OCI-LY7 (cell line): Measurements from ENCODE around the gene GSC2. TPM values are rescaled to one million over a fixed set of nuclear protein-coding genes. Genes with fewer than 3 reads are reported as not detected.

Experiments used
- BruUV-seq: library from RNA; stranded (reverse); fragments of 400-500 nt; replicated peaks from 2 replicates; lab custom pipeline; 2021; lab: Mats Ljungman, UMichigan
- CTCF ChIA-PET: fragments of 300-600 bp; sonication (Branson Sonifier 250); formaldehyde crosslinking; loops from one replicate; lab custom pipeline; 2022; ENCODE audit warnings: antibody characterized with exemption; ENCODE audit not compliant: unreplicated experiment; lab: Charles Lee
- POLR2A ChIA-PET: fragments of 300-600 bp; sonication (Branson Sonifier 250); formaldehyde crosslinking; loops from one replicate; lab custom pipeline; 2022; ENCODE audit warnings: antibody characterized with exemption; lab: Charles Lee
- DNase-seq: peaks from one replicate; pipeline ENCODE4 v3.0.0-alpha.2; 2015; ENCODE audit warnings: low spot score
- H2AFZ ChIP-seq: fragments of 200-600 bp; sonication (generic), shearing (Covaris generic); 2 replicates; pipeline ENCODE4 v1.6.1; 2014; ENCODE audit warnings: mild to moderate bottlenecking, antibody characterized with exemption, low read length, moderate library complexity
- H3K27ac ChIP-seq: fragments of 200-600 bp; sonication (generic); 2 replicates; pipeline ENCODE4 v1.5.1; 2014; ENCODE audit warnings: mixed run types, low read depth, mild to moderate bottlenecking, moderate library complexity, low read length, inconsistent platforms; ENCODE audit not compliant: poor library complexity, severe bottlenecking
- H3K36me3 ChIP-seq: fragments of 200-600 bp; sonication (generic); 2 replicates; pipeline ENCODE4 v1.6.1; 2014; ENCODE audit warnings: mild to moderate bottlenecking, antibody characterized with exemption, low read length, moderate library complexity, mixed read lengths; ENCODE audit not compliant: insufficient read depth
- H3K4me1 ChIP-seq: fragments of 200-600 bp; sonication (generic); 2 replicates; pipeline ENCODE4 v1.5.1; 2014; ENCODE audit warnings: mild to moderate bottlenecking, low read length; ENCODE audit not compliant: insufficient read depth, poor library complexity, severe bottlenecking
- H3K4me2 ChIP-seq: fragments of 200-600 bp; sonication (generic); 2 replicates; pipeline ENCODE4 v1.6.1; 2014; ENCODE audit warnings: mild to moderate bottlenecking, low read length
- H3K4me3 ChIP-seq: fragments of 200-600 bp; sonication (generic); 2 replicates; pipeline ENCODE4 v1.5.1; 2014; ENCODE audit warnings: mild to moderate bottlenecking, low read depth, low read length; ENCODE audit not compliant: poor library complexity, severe bottlenecking
- H3K79me2 ChIP-seq: fragments of 200-600 bp; sonication (generic); 2 replicates; pipeline ENCODE4 v1.6.1; 2016; ENCODE audit warnings: low read depth, mild to moderate bottlenecking, low read length, moderate library complexity, mixed read lengths; ENCODE audit not compliant: insufficient read depth
- H3K9me2 ChIP-seq: fragments of 200-600 bp; sonication (generic); 2 replicates; pipeline ENCODE4 v1.6.1; 2016; ENCODE audit warnings: mild to moderate bottlenecking, low read length, mixed read lengths; ENCODE audit not compliant: insufficient read depth
- H3K9me3 ChIP-seq: fragments of 200-600 bp; sonication (generic); 2 replicates; pipeline ENCODE4 v1.6.1; 2014; ENCODE audit warnings: mild to moderate bottlenecking, mixed run types, low read length, mixed read lengths
- H4K20me1 ChIP-seq: fragments of 200-600 bp; sonication (generic); 2 replicates; pipeline ENCODE4 v1.6.1; 2014; ENCODE audit warnings: mild to moderate bottlenecking, antibody characterized with exemption, low read length, moderate library complexity, mixed read lengths; ENCODE audit not compliant: insufficient read depth
- EZH2phosphoT487 ChIP-seq: fragments of 200-600 bp; sonication (generic); IDR thresholded peaks from 2 replicates; pipeline ENCODE4 v1.6.1; 2018; ENCODE audit warnings: low read depth, borderline replicate concordance, mild to moderate bottlenecking, mixed run types, antibody characterized with exemption, low read length, moderate library complexity, mixed read lengths
- intact Hi-C: fragments of 100-400 bp; cut with micrococcal nuclease; formaldehyde crosslinking; loops from one replicate; pipeline ENCODE4 v1.10.0; 2022; ENCODE audit not compliant: unreplicated experiment
- total RNA-seq, 2 experiments: library from RNA; depleted of rRNA in 1 of 2; stranded (reverse); fragments of >200 nt in 1 of 2; shearing (Covaris generic) in 1 of 2; gene quantifications; 2 replicates each; pipeline ENCODE4 v1.2.3, GENCODE V29; 2014 to 2022
- TF ChIP-seq, protein P1 (sequence below): fragments of 200-600 bp; sonication (generic); conservative IDR thresholded peaks from 2 replicates; pipeline ENCODE4 v1.5.1; 2014; ENCODE audit warnings: mild to moderate bottlenecking, antibody characterized with exemption, low read length, moderate library complexity, mixed read lengths

GSC2 gene
- total RNA-seq, 2 experiments from 2014 or later = not detected

DNA sequence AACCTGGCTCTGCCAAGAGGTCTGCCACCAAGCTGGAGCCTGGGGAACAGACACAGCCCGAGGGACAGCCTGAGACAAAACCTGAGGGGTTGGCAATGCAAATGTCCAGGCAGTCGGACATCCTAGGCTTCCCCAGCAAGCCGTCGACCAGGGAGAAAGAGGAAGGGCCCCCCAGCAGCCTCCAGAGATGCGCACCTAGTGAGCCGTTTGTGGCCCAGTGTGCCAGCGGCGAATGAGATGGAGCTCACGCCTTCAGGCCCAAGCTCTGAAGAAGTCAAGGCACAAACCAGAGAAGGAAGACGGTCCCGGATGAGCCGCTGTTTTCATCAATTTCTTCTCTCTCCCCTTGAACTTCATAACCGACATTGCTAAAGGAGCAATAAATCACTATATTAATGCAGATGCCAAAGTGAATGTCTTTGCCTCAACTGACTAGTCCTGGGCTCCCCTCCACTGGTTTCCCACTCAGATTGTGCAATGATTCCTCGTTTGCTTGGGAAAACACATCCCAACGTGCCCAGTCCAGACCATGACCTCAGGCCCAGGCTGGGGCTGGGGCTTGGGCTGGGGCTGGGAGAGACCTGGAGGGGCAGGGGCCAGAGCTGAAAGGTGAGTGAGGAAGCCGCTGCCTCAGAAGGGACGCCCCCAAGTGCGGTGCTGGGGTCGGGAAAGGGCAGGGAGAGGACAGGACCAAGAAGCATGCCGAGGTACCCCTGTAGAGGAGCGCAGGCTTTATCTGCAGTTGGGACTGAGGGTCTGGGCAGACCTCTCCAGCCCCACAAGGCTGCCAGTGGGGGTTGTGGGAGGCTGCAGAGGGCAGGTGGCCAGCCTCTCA is 24.4 kb downstream of the GSC2 start:
- POLR2A ChIA-PET = interaction anchor here (0.5 to 0.8 kb wide), 2 partner anchors 35 to 1278 kb away, joined by 3 to 4 read pairs; no protein-coding TSS in a partner anchor
- TF ChIP-seq EZH2phosphoT487 = no peak
- TF ChIP-seq, protein P1, sequence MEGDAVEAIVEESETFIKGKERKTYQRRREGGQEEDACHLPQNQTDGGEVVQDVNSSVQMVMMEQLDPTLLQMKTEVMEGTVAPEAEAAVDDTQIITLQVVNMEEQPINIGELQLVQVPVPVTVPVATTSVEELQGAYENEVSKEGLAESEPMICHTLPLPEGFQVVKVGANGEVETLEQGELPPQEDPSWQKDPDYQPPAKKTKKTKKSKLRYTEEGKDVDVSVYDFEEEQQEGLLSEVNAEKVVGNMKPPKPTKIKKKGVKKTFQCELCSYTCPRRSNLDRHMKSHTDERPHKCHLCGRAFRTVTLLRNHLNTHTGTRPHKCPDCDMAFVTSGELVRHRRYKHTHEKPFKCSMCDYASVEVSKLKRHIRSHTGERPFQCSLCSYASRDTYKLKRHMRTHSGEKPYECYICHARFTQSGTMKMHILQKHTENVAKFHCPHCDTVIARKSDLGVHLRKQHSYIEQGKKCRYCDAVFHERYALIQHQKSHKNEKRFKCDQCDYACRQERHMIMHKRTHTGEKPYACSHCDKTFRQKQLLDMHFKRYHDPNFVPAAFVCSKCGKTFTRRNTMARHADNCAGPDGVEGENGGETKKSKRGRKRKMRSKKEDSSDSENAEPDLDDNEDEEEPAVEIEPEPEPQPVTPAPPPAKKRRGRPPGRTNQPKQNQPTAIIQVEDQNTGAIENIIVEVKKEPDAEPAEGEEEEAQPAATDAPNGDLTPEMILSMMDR = no peak
- no TSS peak for BruUV-seq
- no peak for DNase-seq
- H3K4me2 ChIP-seq = no peak overlapping the region
- H3K27ac ChIP-seq = no peak overlapping the region
- H3K4me1 ChIP-seq = peaks cover 21% of the 10 kb centered on the region
- H3K79me2 ChIP-seq = peaks cover 11% of the 10 kb centered on the region
- no peaks in the 10 kb centered on the region for H3K9me3 ChIP-seq
- intact Hi-C loops = no loop called here
- H2AFZ ChIP-seq = no peak overlapping the region
- no peaks in the 10 kb centered on the region for H3K36me3 ChIP-seq
- H3K4me3 ChIP-seq = no peak overlapping the region
- CTCF ChIA-PET = no interaction called here
- H4K20me1 ChIP-seq = no peaks in the 10 kb centered on the region
- no peaks in the 10 kb centered on the region for H3K9me2 ChIP-seq

DNA sequence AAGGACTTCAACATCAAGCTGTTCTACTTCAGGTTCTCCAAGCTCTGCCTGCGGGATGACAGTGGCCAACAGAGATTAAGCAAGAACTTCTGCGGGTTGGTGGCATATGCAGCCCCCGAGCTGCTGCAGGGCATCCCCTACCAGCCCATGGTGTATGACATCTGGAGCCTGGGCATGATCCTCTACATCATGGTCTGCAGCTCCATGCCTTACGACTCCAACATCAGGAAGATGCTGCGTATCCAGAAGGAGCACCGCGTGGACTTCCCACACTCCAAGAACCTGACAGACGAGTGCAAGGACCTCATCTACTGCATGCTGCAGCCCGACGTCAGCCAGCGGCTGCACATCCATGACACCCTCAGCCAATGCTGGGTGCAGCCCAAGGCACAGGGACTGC is 25.1 kb downstream of the GSC2 start:
- Histone ChIP-seq H4K20me1 (0 out of 2 replicates have a peak, but pooled peaks cover 1% of the 10 kb centered on the region), H3K4me1 (peaks cover 28% of the 10 kb centered on the region), H3K9me2 (no peaks in the 10 kb centered on the region), H3K27ac (no peak overlapping the region), H2AFZ (no peak overlapping the region), H3K9me3 (no peaks in the 10 kb centered on the region), H3K79me2 (peaks cover 18% of the 10 kb centered on the region), H3K4me3 (no peak overlapping the region), H3K4me2 (no peak overlapping the region), H3K36me3 (no peaks in the 10 kb centered on the region)
- no peak for DNase-seq
- CTCF ChIA-PET = no interaction called here
- intact Hi-C loops = no loop called here
- POLR2A ChIA-PET = interaction anchor here (0.8 kb wide), 1 partner anchor 34 kb away, joined by 4 read pairs; no protein-coding TSS in a partner anchor
- BruUV-seq = no TSS peak
- no peak for TF ChIP-seq EZH2phosphoT487
- TF ChIP-seq, protein P1 = no peak

DNA sequence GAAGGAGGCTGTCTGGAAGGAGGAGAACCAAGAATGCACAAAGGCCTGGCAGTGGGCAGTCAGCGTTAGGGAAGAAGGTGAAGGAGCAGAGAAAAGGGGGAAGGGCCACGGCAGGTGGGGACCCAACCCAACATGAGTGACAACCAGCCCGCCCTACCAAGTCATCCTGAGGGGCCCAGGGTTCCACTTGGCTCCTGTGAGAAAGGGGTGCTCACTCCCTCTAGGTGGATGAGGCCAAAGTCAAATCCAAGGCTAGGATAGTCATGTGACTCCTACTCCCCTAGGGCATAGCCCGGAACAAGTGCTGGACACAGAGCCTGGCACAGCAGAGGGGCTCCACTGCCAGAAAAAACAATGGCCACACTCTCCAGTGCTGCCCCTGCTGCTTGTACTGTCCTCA is 25.7 kb downstream of the GSC2 start:
- H3K9me2 ChIP-seq = no peaks in the 10 kb centered on the region
- peaks cover 24% of the 10 kb centered on the region for H3K79me2 ChIP-seq
- H4K20me1 ChIP-seq = 0 out of 2 replicates have a peak, but pooled peaks cover 4% of the 10 kb centered on the region
- H3K4me3 ChIP-seq = no peak overlapping the region
- ChIA-PET CTCF (no interaction called here), POLR2A (no interaction called here)
- no peaks in the 10 kb centered on the region for H3K36me3 ChIP-seq
- peaks cover 30% of the 10 kb centered on the region for H3K4me1 ChIP-seq
- no TSS peak for BruUV-seq
- H3K4me2 ChIP-seq = no peak overlapping the region
- TF ChIP-seq, protein P1 = no peak
- TF ChIP-seq EZH2phosphoT487 = no peak
- DNase-seq = no peak
- intact Hi-C loops = no loop called here
- H2AFZ ChIP-seq = no peak overlapping the region
- no peak overlapping the region for H3K27ac ChIP-seq
- H3K9me3 ChIP-seq = no peaks in the 10 kb centered on the region
